Measurements from ENCODE around the gene RNF213.

GRCh38 chr17:80316927-80317705 lies 56.5 kb downstream of the RNF213 start:
- TF ChIP-seq CTCF (IDR thresholded peaks at IDR 0.05; ENCODE audit: low read depth, low read length, missing input control) = no peak
- no peak for TF ChIP-seq TAF1 (conservative IDR thresholded peaks at IDR 0.05)
- no peak for TF ChIP-seq MAX (IDR thresholded peaks at IDR 0.05)
- no peak for TF ChIP-seq RAD21 (IDR thresholded peaks at IDR 0.05)
- TF ChIP-seq FOXA1 (IDR thresholded peaks at IDR 0.05) = no peak
- no peak for TF ChIP-seq ATF3 (IDR thresholded peaks at IDR 0.05)
- TF ChIP-seq JUND (IDR thresholded peaks at IDR 0.05) = no peak
- no peak for TF ChIP-seq ZBTB33 (IDR thresholded peaks at IDR 0.05)
- no peak for TF ChIP-seq YY1 (IDR thresholded peaks at IDR 0.05)
- TF ChIP-seq EGR1 (IDR thresholded peaks at IDR 0.05; ENCODE audit: low read depth in 2 of 2) = no peak
- no peak for TF ChIP-seq REST (IDR thresholded peaks at IDR 0.05)

Data from liver (tissue), 3 donors.